Epithelial cell of proximal tubule (primary cell): Measurements from ENCODE around the gene CEP112. TPM values are rescaled to one million over a fixed set of nuclear protein-coding genes. Genes with fewer than 3 reads are reported as not detected.

Experiments
- DNase-seq: peaks from one replicate; pipeline ENCODE4 v3.0.0-alpha.2; 2011; ENCODE audit warnings: low read depth
- H3K4me3 ChIP-seq: 2 replicates; pipeline ENCODE4 v1.5.1; 2011; ENCODE audit warnings: low read depth, mild to moderate bottlenecking, low read length
- total RNA-seq: library from RNA; depleted of rRNA; stranded (reverse); fragments of >200 nt; gene quantifications from 2 replicates; pipeline ENCODE4 v1.2.3, GENCODE V29; 2015
- TF ChIP-seq, protein P1 (sequence below): conservative IDR thresholded peaks from 2 replicates; pipeline ENCODE4 v1.5.1; 2012; ENCODE audit warnings: low read depth, mild to moderate bottlenecking, low read length

Gene CEP112
- total RNA-seq, 1 donor from 2014 or later, result 4.7 TPM

DNA sequence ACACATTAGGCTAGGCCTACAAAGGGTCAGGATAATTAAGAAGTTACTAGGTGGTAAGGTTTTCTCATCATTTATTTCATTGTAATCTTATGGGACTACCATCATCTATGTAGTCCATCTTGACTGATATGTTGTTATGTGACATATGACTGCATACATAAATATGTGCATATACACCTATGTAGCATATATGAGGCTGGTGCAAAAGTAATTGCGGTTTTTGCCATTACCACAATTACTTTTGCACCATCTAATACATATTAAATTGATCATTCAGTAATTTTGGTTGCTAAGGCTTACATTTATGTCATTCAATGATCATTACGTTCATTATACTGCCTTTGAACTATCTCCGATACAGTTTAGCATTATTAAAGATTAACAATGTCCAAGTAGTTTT lies 462.7 kb downstream of the CEP112 start:
- DNase-seq, result no peak
- H3K4me3 ChIP-seq, result no peak overlapping the region
- TF ChIP-seq, protein P1, sequence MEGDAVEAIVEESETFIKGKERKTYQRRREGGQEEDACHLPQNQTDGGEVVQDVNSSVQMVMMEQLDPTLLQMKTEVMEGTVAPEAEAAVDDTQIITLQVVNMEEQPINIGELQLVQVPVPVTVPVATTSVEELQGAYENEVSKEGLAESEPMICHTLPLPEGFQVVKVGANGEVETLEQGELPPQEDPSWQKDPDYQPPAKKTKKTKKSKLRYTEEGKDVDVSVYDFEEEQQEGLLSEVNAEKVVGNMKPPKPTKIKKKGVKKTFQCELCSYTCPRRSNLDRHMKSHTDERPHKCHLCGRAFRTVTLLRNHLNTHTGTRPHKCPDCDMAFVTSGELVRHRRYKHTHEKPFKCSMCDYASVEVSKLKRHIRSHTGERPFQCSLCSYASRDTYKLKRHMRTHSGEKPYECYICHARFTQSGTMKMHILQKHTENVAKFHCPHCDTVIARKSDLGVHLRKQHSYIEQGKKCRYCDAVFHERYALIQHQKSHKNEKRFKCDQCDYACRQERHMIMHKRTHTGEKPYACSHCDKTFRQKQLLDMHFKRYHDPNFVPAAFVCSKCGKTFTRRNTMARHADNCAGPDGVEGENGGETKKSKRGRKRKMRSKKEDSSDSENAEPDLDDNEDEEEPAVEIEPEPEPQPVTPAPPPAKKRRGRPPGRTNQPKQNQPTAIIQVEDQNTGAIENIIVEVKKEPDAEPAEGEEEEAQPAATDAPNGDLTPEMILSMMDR, result no peak

DNA sequence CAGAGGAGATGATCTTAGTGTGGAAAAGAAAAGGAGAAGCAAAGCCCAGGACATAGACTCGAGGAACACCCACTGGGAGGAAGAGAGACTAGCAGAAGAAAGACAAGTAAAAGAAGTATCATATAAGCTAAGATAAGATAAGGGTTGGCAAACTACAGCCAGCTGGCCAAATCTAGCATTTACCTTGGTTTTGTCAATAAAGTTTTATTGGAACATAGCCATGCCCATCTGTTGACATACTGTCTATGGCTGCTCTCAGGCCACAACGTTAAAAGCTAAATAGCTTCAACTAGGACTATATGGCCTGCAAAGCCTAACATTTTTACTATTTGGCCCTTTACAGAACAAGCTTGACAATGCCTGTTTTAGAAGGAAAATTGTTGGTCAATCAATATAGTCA lies 464.1 kb downstream of the CEP112 start:
- no peak for DNase-seq
- TF ChIP-seq, protein P1, result no peak
- H3K4me3 ChIP-seq, result no peak overlapping the region

DNA sequence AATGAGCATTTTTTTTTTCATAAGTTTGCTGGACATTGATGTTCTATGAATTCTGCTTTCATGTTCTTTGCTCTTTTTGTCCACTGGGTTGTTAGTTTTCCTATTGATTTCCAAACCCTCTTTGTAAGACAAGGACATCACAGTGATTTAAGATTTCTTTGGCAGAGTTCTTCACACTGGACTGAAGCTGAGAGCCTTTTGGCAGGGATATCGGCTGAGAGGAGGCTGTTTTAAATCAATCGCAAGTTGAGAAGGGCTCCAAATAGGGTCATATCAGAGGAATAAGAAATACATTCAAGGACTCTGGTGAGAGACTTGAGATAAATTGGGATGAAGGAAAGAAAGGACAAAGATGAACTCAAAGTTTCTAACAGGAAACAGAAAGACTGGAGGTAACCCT lies 464.7 kb downstream of the CEP112 start:
- DNase-seq, result no peak
- H3K4me3 ChIP-seq, result no peak overlapping the region
- TF ChIP-seq, protein P1, result no peak

DNA sequence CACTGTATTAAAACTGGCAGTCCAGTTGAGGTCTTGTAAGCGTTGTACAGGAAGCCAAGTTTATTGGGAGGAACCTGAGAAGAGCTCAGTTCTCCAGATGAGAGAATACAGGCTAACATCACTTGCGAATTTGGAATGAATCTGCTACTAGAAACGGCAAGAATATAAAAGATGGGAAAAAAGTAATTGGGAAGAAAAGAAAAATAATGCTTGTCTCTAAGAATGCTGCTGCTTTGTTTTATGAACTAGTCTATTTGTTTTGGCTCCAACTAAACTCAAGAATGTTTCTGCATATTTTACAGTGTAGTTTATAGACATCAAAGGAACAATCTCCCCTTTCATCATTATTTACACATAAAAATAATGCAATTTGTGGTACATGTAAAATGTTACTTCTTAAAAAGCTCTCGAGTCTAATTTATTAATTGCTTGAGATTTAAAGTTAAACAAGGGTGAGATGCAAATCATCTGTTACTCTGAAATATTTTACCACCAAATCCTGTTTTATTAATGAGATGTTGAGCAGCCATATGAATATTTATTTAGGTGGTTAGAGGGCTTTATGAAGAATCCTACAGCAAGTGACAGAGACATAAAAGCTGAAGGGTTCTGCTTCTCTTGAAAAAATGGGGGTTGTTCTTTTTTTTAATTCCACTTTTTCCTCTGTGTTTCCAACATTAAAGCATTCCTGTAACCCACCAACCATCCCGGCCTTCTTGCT lies 468.3 kb downstream of the CEP112 start:
- TF ChIP-seq, protein P1, result no peak
- DNase-seq, result no peak
- H3K4me3 ChIP-seq, result no peak overlapping the region

DNA sequence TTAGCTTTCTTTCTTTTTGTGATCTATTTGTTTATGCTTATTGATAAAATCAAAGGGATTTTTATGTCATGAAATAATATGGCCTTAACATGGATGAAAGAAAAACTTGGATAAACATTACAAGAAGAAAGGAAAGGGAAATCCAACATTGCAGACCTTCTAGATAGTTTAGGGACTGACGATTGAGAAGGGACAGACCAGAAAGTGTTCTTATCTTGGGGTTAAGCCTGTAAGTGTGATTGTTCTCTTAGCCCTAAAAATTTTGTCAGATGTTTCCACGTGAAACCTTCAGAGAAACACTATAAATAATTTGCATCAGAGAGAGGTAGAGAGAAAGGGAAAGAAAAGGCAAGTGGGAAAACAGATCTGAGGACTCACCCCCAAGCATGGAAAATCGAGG lies 473.3 kb downstream of the CEP112 start:
- TF ChIP-seq, protein P1, result no peak
- H3K4me3 ChIP-seq, result no peak overlapping the region
- DNase-seq, result no peak

DNA sequence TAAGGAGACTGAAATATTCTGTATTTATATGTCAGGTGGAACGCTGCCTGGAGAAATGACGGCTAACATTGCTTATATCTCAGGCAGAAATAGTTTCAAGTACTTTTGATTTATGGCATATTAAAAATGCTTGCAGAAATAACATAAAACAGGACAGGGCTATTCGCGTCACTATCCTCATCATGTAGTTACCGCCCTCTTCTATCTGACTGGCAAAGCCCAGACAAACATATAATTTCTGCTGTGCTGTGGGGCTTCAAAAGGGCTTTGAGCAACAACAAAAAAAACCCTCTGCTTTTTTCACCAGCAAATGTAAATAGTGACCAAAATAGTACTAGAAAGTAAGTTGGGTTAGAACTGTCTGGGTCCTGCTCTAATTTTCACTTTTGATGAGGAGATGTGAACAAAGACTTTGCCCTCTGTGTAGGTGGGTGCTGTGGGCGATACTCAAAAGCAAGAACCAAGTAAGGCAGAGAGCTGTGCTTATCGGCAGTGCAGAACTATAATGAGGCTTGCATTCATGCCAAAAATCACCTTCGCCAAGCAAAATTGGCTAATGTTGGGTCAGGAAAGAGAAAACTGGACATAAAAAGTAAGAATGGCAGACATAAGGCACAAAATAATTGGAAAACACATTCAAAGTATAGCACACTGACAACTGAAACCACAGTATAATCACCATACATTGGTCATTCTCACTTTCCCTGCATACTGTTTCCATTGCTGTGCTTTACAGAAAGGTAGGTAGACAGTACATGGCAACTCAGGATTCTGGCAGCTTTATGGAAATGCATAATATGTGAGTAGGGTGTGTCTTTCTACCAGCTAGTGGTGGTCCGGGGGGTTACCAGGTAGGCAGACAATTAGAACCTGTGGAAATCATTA lies 479.3 kb downstream of the CEP112 start:
- TF ChIP-seq, protein P1, result no peak
- no peak overlapping the region for H3K4me3 ChIP-seq
- DNase-seq, result no peak
